DOHH2 (cell line): ENCODE measurements around the gene GJD3.

Experiments
- H3F3A ChIP-seq: fragments of 200-600 bp; sonication (generic), shearing (Covaris generic); 2 replicates; pipeline ENCODE4 v1.6.0; 2016; ENCODE audit warnings: antibody characterized with exemption, mild to moderate bottlenecking; ENCODE audit not compliant: control insufficient read depth, insufficient read depth
- H3K27ac ChIP-seq: fragments of 200-600 bp; sonication (generic); 2 replicates; pipeline ENCODE4 v1.5.1; 2014; ENCODE audit warnings: low read depth, mild to moderate bottlenecking, low read length, moderate library complexity
- H3K27me3 ChIP-seq: fragments of 200-600 bp; sonication (generic); 2 replicates; pipeline ENCODE4 v1.6.1; 2014; ENCODE audit warnings: mild to moderate bottlenecking, low read length, mixed read lengths; ENCODE audit not compliant: control insufficient read depth
- H3K36me3 ChIP-seq: fragments of 200-600 bp; sonication (generic); 2 replicates; pipeline ENCODE4 v1.6.1; 2014; ENCODE audit warnings: mild to moderate bottlenecking, low read length, moderate library complexity, mixed read lengths; ENCODE audit not compliant: control insufficient read depth
- H3K4me1 ChIP-seq: fragments of 200-600 bp; sonication (generic); 2 replicates; pipeline ENCODE4 v1.6.1; 2014; ENCODE audit warnings: mild to moderate bottlenecking, low read length, mixed read lengths; ENCODE audit not compliant: control insufficient read depth
- H3K4me2 ChIP-seq: fragments of 200-600 bp; sonication (generic); 2 replicates; pipeline ENCODE4 v1.6.0; 2014; ENCODE audit warnings: mild to moderate bottlenecking, low read length, moderate library complexity
- H3K4me3 ChIP-seq: fragments of 200-600 bp; sonication (generic); 2 replicates; pipeline ENCODE4 v1.5.1; 2014; ENCODE audit warnings: mild to moderate bottlenecking, low read length, mixed read lengths
- H3K79me2 ChIP-seq: fragments of 200-600 bp; sonication (generic); 2 replicates; pipeline ENCODE4 v1.6.1; 2014; ENCODE audit warnings: mild to moderate bottlenecking, low read length, mixed read lengths; ENCODE audit not compliant: control insufficient read depth
- H3K9me2 ChIP-seq: fragments of 200-600 bp; sonication (generic); replicated peaks from 2 replicates; pipeline ENCODE4 v1.6.1; 2014; ENCODE audit warnings: mild to moderate bottlenecking, low read length, mixed read lengths; ENCODE audit not compliant: control insufficient read depth
- H3K9me3 ChIP-seq: fragments of 200-600 bp; sonication (generic); 2 replicates; pipeline ENCODE4 v1.6.1; 2014; ENCODE audit warnings: antibody characterized with exemption, low read length, mixed read lengths; ENCODE audit not compliant: control insufficient read depth, insufficient read depth
- H4K20me1 ChIP-seq: fragments of 200-600 bp; sonication (generic); 2 replicates; pipeline ENCODE4 v1.6.0; 2014; ENCODE audit warnings: low read depth, mild to moderate bottlenecking, antibody characterized with exemption, low read length, moderate library complexity; ENCODE audit not compliant: control insufficient read depth, insufficient read depth
- EZH2phosphoT487 ChIP-seq: fragments of 200-600 bp; sonication (generic); IDR thresholded peaks from 2 replicates; pipeline ENCODE4 v1.6.1; 2017; ENCODE audit warnings: borderline replicate concordance, mild to moderate bottlenecking, antibody characterized with exemption, low read length, moderate library complexity, mixed read lengths
- TF ChIP-seq, protein P1 (sequence below): fragments of 200-600 bp; sonication (generic); IDR thresholded peaks from one replicate; pipeline ENCODE4 v1.5.1; 2014; ENCODE audit warnings: antibody characterized with exemption, mild to moderate bottlenecking, low read depth, low read length; ENCODE audit not compliant: poor library complexity, severe bottlenecking

Gene GJD3

DNA sequence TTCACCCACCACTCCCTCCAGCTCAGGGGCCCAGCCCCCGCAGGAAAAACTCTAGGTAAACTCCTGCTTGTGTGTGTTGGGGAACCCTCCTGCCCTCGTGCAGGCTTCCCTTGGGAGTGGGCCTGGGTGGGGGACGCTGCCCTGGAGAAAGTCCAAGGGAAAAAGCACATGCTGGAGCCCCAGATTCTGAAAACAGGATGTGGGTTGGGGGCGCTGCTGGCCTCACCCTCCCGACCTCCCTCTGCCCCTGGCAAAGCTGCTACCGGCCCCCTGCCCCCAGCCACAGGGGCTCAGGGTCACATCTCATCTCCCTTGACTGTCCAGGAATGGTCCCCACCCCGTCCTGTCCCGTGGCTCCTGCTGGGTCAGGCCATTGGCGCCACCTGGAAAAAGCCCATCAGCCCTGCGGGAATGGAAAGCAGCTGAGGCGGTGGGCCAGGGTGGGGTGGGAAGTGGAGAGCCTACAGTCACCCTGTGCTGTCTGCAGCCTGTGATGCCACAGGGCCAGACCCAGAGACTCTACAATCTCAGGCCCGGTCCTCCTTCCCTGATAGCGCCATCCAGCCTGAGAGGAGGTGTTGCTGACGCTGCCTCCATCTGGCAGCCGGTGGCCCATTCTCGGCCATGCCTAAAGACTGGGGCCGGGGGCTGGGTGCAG is 2.5 kb upstream of the GJD3 start:
- H3K4me2 ChIP-seq = no peak overlapping the region
- no peaks in the 10 kb centered on the region for H3K9me2 ChIP-seq
- H3K9me3 ChIP-seq = no peaks in the 10 kb centered on the region
- TF ChIP-seq, protein P1, sequence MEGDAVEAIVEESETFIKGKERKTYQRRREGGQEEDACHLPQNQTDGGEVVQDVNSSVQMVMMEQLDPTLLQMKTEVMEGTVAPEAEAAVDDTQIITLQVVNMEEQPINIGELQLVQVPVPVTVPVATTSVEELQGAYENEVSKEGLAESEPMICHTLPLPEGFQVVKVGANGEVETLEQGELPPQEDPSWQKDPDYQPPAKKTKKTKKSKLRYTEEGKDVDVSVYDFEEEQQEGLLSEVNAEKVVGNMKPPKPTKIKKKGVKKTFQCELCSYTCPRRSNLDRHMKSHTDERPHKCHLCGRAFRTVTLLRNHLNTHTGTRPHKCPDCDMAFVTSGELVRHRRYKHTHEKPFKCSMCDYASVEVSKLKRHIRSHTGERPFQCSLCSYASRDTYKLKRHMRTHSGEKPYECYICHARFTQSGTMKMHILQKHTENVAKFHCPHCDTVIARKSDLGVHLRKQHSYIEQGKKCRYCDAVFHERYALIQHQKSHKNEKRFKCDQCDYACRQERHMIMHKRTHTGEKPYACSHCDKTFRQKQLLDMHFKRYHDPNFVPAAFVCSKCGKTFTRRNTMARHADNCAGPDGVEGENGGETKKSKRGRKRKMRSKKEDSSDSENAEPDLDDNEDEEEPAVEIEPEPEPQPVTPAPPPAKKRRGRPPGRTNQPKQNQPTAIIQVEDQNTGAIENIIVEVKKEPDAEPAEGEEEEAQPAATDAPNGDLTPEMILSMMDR = no peak
- H3K27ac ChIP-seq = no peak overlapping the region
- H3K79me2 ChIP-seq = no peaks in the 10 kb centered on the region
- H3K4me1 ChIP-seq = peaks cover 15% of the 10 kb centered on the region
- no peak overlapping the region for H3K4me3 ChIP-seq
- H4K20me1 ChIP-seq = no peaks in the 10 kb centered on the region
- no peaks in the 10 kb centered on the region for H3K27me3 ChIP-seq
- no peaks in the 10 kb centered on the region for H3F3A ChIP-seq
- no peaks in the 10 kb centered on the region for H3K36me3 ChIP-seq

DNA sequence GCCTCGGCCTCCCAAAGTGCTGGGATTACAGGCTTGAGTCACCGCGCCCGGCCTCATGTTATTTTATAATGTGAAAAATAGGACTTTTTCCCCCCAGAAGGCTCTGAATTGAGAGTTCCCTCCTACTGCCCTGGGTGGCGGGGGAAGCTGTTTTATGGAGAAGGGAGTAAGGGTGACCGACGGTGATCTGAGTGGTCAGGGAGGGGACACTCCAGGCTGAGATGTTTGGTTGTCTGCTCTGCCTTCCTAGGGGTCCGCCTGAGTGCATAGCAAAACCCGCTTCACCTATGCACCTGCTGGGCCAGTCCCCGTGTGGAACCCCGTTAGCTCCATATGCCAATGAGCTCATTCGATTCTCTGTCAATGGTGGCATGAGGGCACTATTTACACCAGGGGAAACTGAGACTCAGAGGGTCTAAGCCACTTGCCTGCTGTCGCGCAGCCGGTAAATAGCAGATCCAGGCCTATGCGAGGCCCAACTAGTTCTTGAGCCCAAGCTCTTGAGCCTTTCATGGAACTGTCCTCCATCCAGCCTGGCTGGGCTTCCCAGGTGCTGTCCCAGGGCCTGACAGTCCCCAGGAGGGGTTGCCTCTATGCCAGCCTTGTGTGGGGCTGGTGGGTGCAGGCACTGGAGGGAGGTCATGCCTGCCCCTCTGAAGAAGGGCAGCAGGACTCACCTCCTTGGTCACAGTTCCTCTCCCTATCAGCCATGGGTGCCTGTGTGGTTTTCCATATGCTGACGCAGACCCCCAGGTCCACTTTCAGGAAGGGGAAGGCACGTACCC is 1.7 kb upstream of the GJD3 start:
- Histone ChIP-seq H3K9me3 (no peaks in the 10 kb centered on the region), H4K20me1 (no peaks in the 10 kb centered on the region), H3K4me1 (peaks cover 12% of the 10 kb centered on the region), H3K79me2 (no peaks in the 10 kb centered on the region), H3K4me2 (no peak overlapping the region), H3K4me3 (no peak overlapping the region), H3K36me3 (no peaks in the 10 kb centered on the region), H3K27me3 (no peaks in the 10 kb centered on the region), H3F3A (no peaks in the 10 kb centered on the region), H3K27ac (no peak overlapping the region), H3K9me2 (no peaks in the 10 kb centered on the region)
- no peak for TF ChIP-seq EZH2phosphoT487
- TF ChIP-seq, protein P1 = no peak

DNA sequence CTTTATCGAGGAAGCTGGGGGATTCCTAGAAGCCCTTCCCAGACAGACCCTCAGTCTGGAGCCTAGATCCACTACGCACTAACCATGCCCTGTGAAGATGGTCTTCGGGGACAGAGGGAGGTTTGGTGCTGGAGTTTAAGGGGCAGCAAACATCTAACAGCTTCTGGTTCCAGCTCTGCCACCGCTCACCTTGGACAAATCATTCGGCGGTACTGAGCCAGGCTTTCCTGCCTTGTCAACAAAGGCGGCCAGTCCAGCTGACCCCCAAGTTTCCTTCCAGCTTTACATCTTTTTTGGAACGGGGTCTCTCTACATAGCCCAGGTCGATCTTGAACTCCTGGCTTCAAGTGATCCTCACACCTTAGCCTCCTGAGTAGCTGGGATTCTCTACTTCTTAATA is 369 bp upstream of the GJD3 start:
- H3F3A ChIP-seq = no peaks in the 10 kb centered on the region
- H3K9me2 ChIP-seq = no peaks in the 10 kb centered on the region
- no peaks in the 10 kb centered on the region for H4K20me1 ChIP-seq
- no peak overlapping the region for H3K4me3 ChIP-seq
- H3K79me2 ChIP-seq = no peaks in the 10 kb centered on the region
- H3K36me3 ChIP-seq = no peaks in the 10 kb centered on the region
- H3K4me1 ChIP-seq = peaks cover 8% of the 10 kb centered on the region
- no peaks in the 10 kb centered on the region for H3K27me3 ChIP-seq
- no peak for TF ChIP-seq EZH2phosphoT487
- TF ChIP-seq, protein P1 = no peak
- H3K4me2 ChIP-seq = no peak overlapping the region
- no peaks in the 10 kb centered on the region for H3K9me3 ChIP-seq
- H3K27ac ChIP-seq = no peak overlapping the region
